GM12865 (cell line): Measurements from ENCODE around the gene GASK1A.

Source experiments
- DNase-seq: peaks from one replicate; pipeline ENCODE4 v3.0.0; 2010; ENCODE audit warnings: low read depth
- H3K4me3 ChIP-seq: 2 replicates; pipeline ENCODE4 v1.5.1; 2011; ENCODE audit warnings: mild to moderate bottlenecking, low read depth, low read length, control low read depth
- TF ChIP-seq, protein P1 (sequence below): IDR thresholded peaks from 2 replicates; pipeline ENCODE4 v1.5.1; 2011; ENCODE audit warnings: low read length, control low read depth, low read depth, inconsistent platforms; ENCODE audit not compliant: insufficient read depth; ENCODE audit errors: missing control alignments

Gene GASK1A

DNA sequence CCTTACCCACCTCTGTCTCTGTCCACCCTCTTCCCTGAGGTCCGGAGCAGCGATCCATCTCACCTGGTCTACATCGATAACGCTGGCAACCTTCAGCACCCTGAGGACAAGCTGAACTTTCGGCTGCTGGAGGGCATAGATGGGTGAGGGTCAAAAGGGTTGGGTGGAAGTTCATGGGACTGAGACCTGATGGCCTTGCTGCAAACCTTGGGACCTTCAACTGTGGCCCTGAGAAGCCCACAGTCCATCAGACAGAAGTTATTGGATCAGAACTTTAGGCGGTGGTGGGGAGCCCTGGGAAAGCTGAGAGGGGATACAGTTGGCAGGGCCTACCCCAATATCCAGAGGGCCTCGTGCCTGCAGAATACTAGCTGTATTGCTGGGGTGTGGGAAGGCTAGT, 76.3 kb downstream of the GASK1A start:
- H3K4me3 ChIP-seq, result no peak overlapping the region
- TF ChIP-seq, protein P1, sequence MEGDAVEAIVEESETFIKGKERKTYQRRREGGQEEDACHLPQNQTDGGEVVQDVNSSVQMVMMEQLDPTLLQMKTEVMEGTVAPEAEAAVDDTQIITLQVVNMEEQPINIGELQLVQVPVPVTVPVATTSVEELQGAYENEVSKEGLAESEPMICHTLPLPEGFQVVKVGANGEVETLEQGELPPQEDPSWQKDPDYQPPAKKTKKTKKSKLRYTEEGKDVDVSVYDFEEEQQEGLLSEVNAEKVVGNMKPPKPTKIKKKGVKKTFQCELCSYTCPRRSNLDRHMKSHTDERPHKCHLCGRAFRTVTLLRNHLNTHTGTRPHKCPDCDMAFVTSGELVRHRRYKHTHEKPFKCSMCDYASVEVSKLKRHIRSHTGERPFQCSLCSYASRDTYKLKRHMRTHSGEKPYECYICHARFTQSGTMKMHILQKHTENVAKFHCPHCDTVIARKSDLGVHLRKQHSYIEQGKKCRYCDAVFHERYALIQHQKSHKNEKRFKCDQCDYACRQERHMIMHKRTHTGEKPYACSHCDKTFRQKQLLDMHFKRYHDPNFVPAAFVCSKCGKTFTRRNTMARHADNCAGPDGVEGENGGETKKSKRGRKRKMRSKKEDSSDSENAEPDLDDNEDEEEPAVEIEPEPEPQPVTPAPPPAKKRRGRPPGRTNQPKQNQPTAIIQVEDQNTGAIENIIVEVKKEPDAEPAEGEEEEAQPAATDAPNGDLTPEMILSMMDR, result no peak
- DNase-seq, result no peak

DNA sequence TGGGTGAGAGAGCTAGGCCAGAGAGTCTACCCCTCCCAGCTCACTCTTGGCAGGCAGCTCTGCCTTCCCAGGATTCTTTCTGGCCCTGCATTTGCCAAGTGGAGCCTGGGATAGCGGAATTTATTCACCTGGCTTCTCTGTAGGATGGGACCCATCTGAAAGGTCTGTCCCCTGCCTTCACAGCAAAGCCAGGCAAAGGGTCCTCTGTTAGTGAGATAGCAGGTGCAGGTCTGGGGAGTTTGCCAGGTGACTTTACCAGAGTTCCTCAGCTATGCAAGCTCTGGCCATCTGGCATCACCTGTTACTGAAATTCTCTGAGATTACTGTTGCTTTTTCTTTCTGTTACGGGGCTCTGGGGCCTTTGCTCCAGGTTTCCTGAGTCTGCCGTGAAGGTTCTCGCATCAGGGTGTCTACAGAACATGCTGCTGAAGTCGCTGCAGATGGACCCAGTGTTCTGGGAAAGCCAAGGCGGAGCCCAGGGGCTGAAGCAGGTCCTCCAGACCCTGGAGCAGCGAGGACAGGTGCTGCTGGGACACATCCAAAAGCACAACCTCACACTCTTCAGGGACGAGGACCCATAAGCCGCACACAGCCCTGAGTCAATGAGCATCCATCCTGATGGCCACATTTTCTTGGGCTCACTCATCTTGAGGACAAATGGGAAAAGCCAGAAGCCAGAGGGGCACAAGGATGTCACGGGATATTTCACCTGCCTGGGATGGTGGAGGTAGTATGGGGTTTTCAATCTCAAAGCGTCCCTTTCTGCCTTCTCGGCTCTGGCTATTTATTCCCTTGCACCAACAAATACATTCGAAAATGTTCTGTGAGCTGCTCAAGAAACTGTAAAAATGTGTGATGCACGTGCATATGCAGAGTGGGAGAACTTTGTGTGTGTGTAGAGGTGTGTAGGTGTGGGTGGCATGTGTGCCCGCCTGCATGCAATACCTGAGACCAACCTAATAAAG, 77.0 kb downstream of the GASK1A start:
- TF ChIP-seq, protein P1, result no peak
- H3K4me3 ChIP-seq, result no peak overlapping the region
- no peak for DNase-seq

DNA sequence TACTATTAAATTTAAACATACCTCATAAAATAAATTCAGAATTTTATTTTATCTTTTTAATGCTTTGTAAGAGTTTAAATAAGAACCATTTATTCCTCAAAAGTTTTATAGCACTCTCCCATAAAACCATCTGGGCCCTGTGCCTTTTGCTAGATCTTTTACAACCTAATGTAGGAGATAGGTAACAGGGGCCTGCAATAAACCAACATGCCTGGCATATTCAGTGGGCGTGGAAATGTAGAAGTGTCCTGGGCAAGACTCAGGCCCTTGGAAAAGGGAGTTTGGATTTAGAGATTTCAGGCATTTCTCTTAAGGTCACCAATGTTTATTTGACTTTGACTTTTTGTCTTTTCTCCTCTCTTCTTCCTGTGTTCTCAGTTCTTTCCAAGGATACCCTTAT, 80.3 kb downstream of the GASK1A start:
- H3K4me3 ChIP-seq, result no peak overlapping the region
- TF ChIP-seq, protein P1, result no peak
- DNase-seq, result no peak

DNA sequence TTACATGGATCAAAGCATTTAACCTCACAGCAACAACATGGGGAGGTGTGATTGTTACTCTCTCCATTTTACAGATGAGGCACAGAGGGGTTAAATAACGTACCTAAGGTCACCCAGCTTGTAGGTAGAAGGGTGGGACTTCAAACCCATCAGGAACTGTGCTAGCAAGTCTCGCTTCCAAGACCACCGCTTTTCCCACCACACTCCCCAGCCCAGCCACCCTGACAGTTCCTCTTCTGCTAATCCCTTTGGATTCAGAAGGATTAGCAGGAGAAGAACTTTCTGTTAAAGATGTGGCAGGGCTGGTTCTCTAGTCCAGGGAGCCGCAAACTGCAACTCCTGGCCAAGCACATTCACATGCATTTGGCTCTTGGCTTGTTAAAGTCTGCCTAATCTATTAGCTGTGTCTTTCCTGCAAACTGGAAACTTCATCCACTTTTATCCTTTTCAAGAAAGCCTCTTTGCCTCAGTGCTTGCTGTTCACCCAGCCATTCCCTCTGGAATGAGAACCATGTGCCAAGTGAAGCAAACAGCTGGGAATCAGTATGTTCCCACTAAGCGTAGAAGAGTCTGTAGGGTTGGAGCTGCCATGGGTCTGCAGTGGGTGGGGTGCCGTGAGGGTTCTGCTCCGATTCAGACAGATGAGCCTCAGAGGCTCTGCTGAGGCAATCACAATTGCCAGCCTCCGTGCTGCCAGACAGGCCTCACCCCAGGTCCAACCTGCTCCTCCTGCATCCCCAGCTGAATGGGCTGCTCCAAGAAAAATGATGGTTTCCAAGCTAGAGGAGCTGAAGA, 82.2 kb downstream of the GASK1A start:
- no peak overlapping the region for H3K4me3 ChIP-seq
- DNase-seq, result no peak
- TF ChIP-seq, protein P1, result no peak

DNA sequence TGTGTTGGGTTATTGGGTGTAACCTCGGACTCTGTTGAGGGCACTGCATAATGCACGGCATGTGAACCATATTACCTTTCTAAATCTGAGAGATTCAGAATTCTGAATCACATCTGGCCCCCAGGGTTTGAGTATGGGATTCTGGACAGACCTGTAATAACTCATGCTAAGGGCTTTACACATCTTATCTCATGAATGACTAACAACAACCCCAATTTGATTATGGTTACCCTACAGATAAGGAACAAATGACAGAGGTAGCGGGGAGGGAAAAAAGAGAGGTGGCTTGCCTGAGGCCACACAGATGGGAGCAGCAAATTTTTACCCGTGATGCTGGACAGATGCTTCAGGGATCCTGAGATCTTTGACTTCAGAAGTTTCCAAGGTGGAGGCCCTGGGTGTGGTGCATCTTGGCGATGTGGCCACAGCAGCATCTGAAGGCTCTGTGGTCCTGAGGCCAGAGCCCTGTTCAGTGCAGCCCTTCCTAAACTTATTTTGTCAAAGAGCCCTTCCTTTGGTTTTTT, 83.0 kb downstream of the GASK1A start:
- TF ChIP-seq, protein P1, result no peak
- DNase-seq, result no peak
- no peak overlapping the region for H3K4me3 ChIP-seq

DNA sequence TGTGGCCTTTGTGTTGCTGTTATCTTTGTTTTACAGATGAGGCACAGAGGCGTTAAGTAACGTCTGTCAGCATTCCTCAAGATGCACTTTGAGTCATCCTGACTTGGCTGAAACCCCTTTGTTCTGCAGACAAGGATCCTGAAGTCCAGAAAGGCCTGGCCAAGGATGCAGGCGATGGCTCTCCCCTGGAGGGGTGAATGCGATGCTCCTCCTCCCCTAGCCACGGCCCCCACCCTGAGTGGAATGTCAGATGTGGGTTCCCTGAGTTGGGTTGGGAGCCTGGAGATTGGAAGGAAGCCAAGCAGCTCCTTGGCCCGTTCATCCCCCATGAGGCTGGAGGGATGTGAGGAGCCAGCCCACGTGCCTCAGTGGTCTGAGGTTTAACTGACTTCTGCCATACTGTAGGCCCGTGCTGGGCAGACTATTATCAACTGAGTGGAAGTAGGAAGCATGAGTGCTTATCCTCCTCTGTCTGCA, 83.5 kb downstream of the GASK1A start:
- TF ChIP-seq, protein P1, result no peak
- no peak overlapping the region for H3K4me3 ChIP-seq
- DNase-seq, result no peak
